ENCODE data around the gene LKAAEAR1.

DNA sequence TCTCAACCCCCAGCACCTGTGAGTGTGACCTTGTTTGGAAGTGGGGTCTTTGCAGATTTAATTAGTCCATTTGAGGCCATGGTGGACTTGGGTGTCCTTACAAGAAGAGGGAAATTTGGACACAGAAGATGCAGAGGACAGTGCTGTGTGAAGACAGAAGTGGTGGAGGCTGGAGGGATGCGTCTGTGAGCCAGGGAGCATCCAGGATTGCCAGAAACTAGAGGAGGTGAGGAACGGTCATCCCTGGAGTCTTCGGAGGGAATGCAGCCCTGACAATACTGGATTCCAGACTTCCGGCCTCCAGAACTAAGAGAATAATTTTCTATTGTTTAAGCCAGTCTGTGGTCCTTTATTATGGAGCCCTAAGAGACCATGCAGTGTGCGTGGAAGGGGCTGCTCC, 46.1 kb upstream of the LKAAEAR1 start:
- no peak for TF ChIP-seq POLR2A (IDR thresholded peaks at IDR 0.05)
- no peak for TF ChIP-seq CTCF (IDR thresholded peaks at IDR 0.05)

Measured in breast epithelium (tissue), 3 donors.